ENCODE measurements around the gene OTUD6A.

The OTUD6A gene

DNA sequence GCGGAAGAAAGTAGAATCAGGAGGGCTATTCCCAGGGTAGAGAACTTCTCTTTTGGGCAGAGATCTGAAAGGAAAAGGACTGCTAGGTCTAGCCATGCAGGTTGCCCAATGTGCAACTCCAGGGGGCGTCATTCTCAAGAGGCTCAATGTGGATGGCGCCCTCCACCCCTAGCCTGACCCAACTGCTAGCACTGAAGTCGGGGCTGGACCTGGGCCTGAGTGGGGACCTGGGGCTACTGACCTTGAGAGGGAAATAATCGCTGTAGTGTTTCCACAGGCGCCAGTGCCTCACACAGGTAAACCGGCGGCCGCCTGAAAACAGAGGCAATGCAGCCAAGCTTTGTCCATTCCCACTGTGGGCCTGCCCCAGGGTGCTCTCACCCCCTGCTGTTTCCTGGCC lies 18.6 kb upstream of the OTUD6A start:
- no peak for DNase-seq (ENCODE audit: low read depth)
- H3K4me3 ChIP-seq (ENCODE audit: control insufficient read depth, low read depth, low read length): no peak overlapping the region
- TF ChIP-seq, protein P1, sequence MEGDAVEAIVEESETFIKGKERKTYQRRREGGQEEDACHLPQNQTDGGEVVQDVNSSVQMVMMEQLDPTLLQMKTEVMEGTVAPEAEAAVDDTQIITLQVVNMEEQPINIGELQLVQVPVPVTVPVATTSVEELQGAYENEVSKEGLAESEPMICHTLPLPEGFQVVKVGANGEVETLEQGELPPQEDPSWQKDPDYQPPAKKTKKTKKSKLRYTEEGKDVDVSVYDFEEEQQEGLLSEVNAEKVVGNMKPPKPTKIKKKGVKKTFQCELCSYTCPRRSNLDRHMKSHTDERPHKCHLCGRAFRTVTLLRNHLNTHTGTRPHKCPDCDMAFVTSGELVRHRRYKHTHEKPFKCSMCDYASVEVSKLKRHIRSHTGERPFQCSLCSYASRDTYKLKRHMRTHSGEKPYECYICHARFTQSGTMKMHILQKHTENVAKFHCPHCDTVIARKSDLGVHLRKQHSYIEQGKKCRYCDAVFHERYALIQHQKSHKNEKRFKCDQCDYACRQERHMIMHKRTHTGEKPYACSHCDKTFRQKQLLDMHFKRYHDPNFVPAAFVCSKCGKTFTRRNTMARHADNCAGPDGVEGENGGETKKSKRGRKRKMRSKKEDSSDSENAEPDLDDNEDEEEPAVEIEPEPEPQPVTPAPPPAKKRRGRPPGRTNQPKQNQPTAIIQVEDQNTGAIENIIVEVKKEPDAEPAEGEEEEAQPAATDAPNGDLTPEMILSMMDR (IDR thresholded peaks at IDR 0.05; ENCODE audit: control insufficient read depth, insufficient read depth, low read depth, low read length, missing control alignments): no peak

DNA sequence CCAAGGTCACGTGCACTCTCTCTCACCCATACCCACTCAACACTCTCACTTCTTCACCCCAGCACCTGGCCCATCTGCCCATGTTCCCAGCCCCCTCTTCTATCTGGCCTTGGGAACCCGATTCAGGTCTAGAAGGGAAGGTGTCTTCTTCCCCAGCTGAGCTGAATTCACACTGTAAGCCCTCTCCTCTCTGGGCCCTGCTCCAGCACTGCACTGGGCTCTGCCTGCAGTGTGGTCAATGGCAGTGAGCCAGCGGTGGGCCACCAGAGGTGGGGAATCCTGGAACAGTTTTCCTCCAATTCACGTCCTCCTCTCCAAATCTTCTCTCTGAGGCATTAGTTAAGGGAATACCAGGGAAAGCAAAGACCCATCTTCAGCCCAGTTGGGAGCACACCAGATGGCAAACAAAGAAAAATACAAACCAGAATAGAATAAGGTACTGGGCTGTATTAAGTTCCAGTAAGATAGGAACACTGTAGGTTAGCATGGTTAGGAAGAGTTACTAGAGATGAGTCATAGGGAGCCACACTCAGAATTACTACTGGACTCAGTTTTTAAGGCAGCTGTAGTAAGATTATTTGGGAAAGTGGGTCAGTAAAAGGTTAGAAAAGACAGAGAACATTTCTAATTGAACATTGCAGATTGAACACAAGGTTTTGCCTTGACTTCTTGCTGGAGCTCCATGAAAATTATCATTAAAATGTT lies 17.6 kb upstream of the OTUD6A start:
- H3K4me3 ChIP-seq (ENCODE audit: control insufficient read depth, low read depth, low read length): no peak overlapping the region
- no peak for DNase-seq (ENCODE audit: low read depth)
- TF ChIP-seq, protein P1 (IDR thresholded peaks at IDR 0.05; ENCODE audit: control insufficient read depth, insufficient read depth, low read depth, low read length, missing control alignments): no peak

DNA sequence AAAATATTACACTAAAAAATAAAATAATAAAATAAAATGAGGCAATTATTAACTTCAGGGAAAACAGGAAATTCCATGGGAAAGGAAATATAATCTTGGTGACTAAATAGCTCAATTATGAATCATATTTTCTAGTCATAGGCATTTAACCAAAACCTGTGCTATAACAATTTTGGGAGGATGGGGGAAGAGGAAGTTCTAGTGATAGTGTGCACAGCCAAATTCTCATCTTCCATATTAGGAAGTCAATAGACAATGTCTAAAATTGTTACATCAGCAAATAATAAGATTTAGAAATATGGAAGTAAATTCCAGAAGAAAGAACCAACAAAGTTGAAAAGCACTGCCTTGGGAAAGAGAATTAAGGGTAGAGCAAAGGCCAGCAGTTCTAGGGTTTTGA lies 15.3 kb upstream of the OTUD6A start:
- DNase-seq (ENCODE audit: low read depth): no peak
- H3K4me3 ChIP-seq (ENCODE audit: control insufficient read depth, low read depth, low read length): no peak overlapping the region
- TF ChIP-seq, protein P1 (IDR thresholded peaks at IDR 0.05; ENCODE audit: control insufficient read depth, insufficient read depth, low read depth, low read length, missing control alignments): no peak

DNA sequence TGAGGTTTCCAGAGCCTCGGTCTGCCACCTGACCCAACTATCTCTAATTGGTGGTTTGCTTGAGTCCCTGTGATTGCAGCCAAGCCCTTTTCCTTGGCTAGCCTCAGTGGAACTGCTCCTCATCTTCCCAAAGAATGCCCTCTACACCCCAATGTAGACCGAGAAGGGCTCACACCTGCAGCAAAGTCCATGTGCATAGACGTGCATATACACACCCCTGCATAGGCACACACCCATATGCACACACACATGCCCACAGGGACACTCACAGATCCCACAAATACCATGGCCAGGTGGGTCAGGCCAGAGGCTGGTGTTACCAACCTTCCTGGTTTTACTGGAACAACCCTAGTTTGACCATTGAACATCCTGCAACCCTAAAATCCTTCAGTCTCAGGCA lies 12.9 kb upstream of the OTUD6A start:
- no peak for DNase-seq (ENCODE audit: low read depth)
- no peak overlapping the region for H3K4me3 ChIP-seq (ENCODE audit: control insufficient read depth, low read depth, low read length)
- TF ChIP-seq, protein P1 (IDR thresholded peaks at IDR 0.05; ENCODE audit: control insufficient read depth, insufficient read depth, low read depth, low read length, missing control alignments): no peak

DNA sequence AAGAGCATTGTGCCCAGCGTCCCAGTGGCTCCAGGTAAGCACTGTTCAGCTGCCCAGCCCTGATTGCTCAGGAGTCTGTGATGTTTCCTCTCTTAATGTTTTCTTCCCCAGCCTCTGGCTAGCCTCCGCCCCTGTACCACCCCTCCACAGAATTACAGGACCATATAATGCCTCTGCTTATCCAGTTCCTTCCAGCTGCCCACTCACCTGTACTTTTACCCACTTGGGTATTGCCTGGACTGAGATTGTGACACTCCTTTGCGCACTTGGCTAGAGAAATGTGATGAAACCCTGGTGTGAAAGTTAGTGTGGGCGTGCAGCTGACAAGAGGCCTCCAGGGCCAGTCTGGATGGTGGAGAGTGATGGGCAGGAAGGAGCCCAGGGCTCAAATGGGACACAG lies 12.3 kb upstream of the OTUD6A start, which contains the start of gene AWAT2:
AWAT2 (minus strand) TSS at position 14 of the 400 bp plus-strand sequence; CDS start at position 8, 6 bp downstream.
- no peak for DNase-seq (ENCODE audit: low read depth)
- TF ChIP-seq, protein P1 (IDR thresholded peaks at IDR 0.05; ENCODE audit: control insufficient read depth, insufficient read depth, low read depth, low read length, missing control alignments): no peak
- no peak within 1 kb of the TSS for H3K4me3 ChIP-seq (ENCODE audit: control insufficient read depth, low read depth, low read length)

DNA sequence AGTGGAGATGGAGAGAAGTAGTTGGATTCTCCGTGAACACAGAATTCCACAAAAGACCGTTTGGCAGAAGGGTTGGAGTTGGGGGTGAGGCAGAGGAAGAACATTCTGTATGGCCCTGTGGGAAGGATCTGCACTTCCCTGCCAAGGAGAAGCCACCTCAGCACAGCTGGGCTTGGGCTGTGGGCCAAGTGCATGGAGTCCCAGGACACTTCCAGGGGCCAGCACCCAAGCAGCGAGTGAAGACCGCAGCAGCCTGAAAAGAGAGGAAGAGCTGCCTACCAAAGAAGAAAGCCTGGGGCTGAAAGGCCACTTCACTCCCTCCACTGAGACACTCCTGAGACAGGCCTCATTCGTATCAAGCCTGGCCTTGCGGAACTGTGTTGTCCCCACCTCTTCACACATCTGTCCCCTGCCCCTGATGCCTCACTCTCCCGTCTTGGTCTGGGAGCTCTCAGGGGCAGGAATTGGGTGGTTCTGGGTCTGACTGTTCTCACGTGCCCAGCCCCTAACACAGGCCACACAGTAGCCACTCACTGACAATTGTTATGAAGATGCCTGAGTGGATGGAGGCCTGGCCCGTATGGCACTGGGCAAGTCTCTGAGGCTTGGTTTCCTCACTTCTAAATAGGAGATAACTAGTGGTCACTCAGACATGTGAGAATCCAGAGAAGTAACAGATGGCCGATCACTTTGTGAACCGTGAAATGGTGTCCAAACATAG lies 9.2 kb upstream of the OTUD6A start:
- no peak for DNase-seq (ENCODE audit: low read depth)
- TF ChIP-seq, protein P1 (IDR thresholded peaks at IDR 0.05; ENCODE audit: control insufficient read depth, insufficient read depth, low read depth, low read length, missing control alignments): no peak
- no peak overlapping the region for H3K4me3 ChIP-seq (ENCODE audit: control insufficient read depth, low read depth, low read length)
